CD8-positive, alpha-beta memory T cell (primary cell): ENCODE measurements around the gene CEP170B. TPM values are rescaled to one million over a fixed set of nuclear protein-coding genes. Genes with fewer than 3 reads are reported as not detected.
A peak's percentile ranks its signal among the peaks of the same experiment; 100 is the strongest.
"Not testable (repeated sequence)": the region's sequence is repeated elsewhere in the genome, so short reads cannot be mapped to it uniquely, and the experiment has no call there.

ENCODE experiments used
- CTCF ChIA-PET: fragments of 350-600 bp; sonication (Branson Sonifier 250); formaldehyde crosslinking; loops from one replicate; lab custom pipeline; 2021; ENCODE audit warnings: antibody characterized with exemption; lab: Charles Lee
- POLR2A ChIA-PET: fragments of 350-600 bp; sonication (Branson Sonifier 250); formaldehyde crosslinking; loops from one replicate; lab custom pipeline; 2021; ENCODE audit warnings: antibody characterized with exemption; lab: Charles Lee
- DNase-seq, 5 donors: peaks; one replicate each; pipeline versions ENCODE4 v3.0.0 to v3.0.0-alpha.2; 2020 to 2022; ENCODE audit warnings: mixed read lengths in 1 of 5
- H3K27ac ChIP-seq: one replicate; pipeline ENCODE4 v1.7.0; 2013; ENCODE audit warnings: low read depth, mild to moderate bottlenecking, low read length, moderate library complexity
- H3K27me3 ChIP-seq: 2 replicates; pipeline ENCODE4 v1.7.0; 2013; ENCODE audit warnings: low read length, mild to moderate bottlenecking; ENCODE audit not compliant: insufficient read depth, poor library complexity, severe bottlenecking
- H3K36me3 ChIP-seq: 2 replicates; pipeline ENCODE4 v1.7.0; 2013; ENCODE audit warnings: mild to moderate bottlenecking, low read length, moderate library complexity; ENCODE audit not compliant: insufficient read depth
- H3K4me1 ChIP-seq: 2 replicates; pipeline ENCODE4 v1.7.0; 2013; ENCODE audit warnings: mild to moderate bottlenecking, low read length, moderate library complexity; ENCODE audit not compliant: insufficient read depth
- H3K4me3 ChIP-seq: 2 replicates; pipeline ENCODE4 v1.7.0; 2013; ENCODE audit warnings: mild to moderate bottlenecking, low read length
- H3K9me3 ChIP-seq: 2 replicates; pipeline ENCODE4 v1.7.0; 2013; ENCODE audit warnings: mild to moderate bottlenecking, low read length
- H3K27ac Mint-ChIP-seq, 8 donors: one replicate each; pipeline ENCODE4 v1.8.0; 2020 to 2021; ENCODE audit warnings: mixed read lengths in 8 of 8, mild to moderate bottlenecking in 6 of 8, inconsistent platforms in 3 of 8, moderate library complexity in 3 of 8
- H3K27me3 Mint-ChIP-seq, 2 donors: one replicate each; pipeline ENCODE4 v1.8.0; 2020 to 2021; ENCODE audit warnings: mixed read lengths in 2 of 2, mild to moderate bottlenecking in 1 of 2, moderate library complexity in 1 of 2
- H3K36me3 Mint-ChIP-seq, 3 donors: one replicate each; pipeline ENCODE4 v1.8.0; 2020 to 2021; ENCODE audit warnings: mixed read lengths in 3 of 3, inconsistent platforms in 1 of 3, mild to moderate bottlenecking in 1 of 3
- H3K4me1 Mint-ChIP-seq, 3 donors: one replicate each; pipeline ENCODE4 v1.8.0; 2020 to 2021; ENCODE audit warnings: mixed read lengths in 3 of 3, inconsistent platforms in 1 of 3, mild to moderate bottlenecking in 1 of 3
- H3K4me3 Mint-ChIP-seq, 7 donors: one replicate each; pipeline ENCODE4 v1.8.0; 2020 to 2021; ENCODE audit warnings: mixed read lengths in 7 of 7, mild to moderate bottlenecking in 6 of 7, moderate library complexity in 4 of 7, inconsistent platforms in 2 of 7
- H3K9me3 Mint-ChIP-seq, 5 donors: one replicate each; pipeline ENCODE4 v1.8.0; 2020 to 2022; ENCODE audit warnings: mixed read lengths in 5 of 5, mild to moderate bottlenecking in 3 of 5, moderate library complexity in 2 of 5, inconsistent platforms in 1 of 5
- polyA plus RNA-seq: library from polyadenylated mRNA; unstranded; fragments of 300-500 nt; fragmentation: Illumina TruSeq; gene quantifications from one replicate; pipeline ENCODE4 v1.2.3, GENCODE V29; 2021
- total RNA-seq, 2 experiments: library from RNA; stranded (reverse); gene quantifications; one replicate each; pipeline ENCODE4 v1.2.3, GENCODE V29; 2021

CEP170B gene
- total and polyA plus RNA-seq, 3 experiments from 2014 or later, result 6.4 to 6.7 TPM; not detected in 1

DNA sequence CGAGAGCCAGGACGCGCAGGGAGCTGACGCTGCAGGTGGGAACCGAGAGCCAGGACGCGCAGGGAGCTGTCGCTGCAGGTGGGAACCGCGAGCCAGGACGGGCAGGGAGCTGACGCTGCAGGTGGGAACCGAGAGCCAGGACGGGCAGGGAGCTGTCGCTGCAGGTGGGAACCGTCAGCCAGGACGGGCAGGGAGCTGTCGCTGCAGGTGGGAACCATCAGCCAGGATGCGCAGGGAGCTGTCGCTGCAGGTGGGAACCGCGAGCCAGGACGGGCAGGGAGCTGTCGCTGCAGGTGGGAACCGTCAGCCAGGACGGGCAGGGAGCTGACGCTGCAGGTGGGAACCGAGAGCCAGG is 40.5 kb downstream of the CEP170B start:
- H3K36me3 ChIP-seq, H3K4me1 Mint-ChIP-seq, H3K27ac Mint-ChIP-seq, CTCF ChIA-PET, H3K36me3 Mint-ChIP-seq, H3K4me3 ChIP-seq, H3K9me3 ChIP-seq, H3K27me3 ChIP-seq, POLR2A ChIA-PET, H3K4me1 ChIP-seq, H3K4me3 Mint-ChIP-seq, H3K9me3 Mint-ChIP-seq, H3K27ac ChIP-seq, DNase-seq: not testable (repeated sequence)
- H3K27me3 Mint-ChIP-seq, result peaks cover 25 to 42% of the 10 kb centered on the region in 2 donors

DNA sequence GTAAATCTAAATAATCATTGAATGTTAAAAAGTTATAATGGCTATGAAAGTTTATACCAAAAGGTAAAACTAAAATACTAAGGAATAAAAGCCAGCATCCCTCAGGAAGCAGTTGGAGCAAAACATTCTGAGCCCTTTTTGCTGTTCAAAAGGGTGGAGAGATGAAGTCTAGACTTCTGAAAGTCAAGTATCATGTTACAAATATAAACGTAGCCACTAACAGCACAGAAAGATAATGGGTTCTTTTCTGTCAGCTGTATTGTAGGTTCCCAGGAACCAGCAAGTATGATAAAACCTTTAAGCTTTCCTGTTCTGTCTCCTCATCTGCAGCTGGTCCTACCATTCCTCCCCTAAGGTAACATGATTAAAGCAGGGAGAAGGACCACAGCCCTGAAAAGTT is 43.2 kb downstream of the CEP170B start:
- no peak overlapping the region for H3K4me3 Mint-ChIP-seq
- peaks cover 5 to 19% (median 16%) of the 10 kb centered on the region in 5 donors for H3K9me3 Mint-ChIP-seq
- no peaks in the 10 kb centered on the region for H3K9me3 ChIP-seq
- no peak overlapping the region for H3K27ac ChIP-seq
- peaks cover 37 to 58% of the 10 kb centered on the region in 2 donors for H3K27me3 Mint-ChIP-seq
- H3K36me3 Mint-ChIP-seq, result peaks cover 0 to 9% (median 0%) of the 10 kb centered on the region in 3 donors
- DNase-seq, result no peak
- peaks cover 3% of the 10 kb centered on the region for H3K27me3 ChIP-seq
- no peaks in the 10 kb centered on the region for H3K4me1 Mint-ChIP-seq
- no peak overlapping the region for H3K27ac Mint-ChIP-seq
- CTCF ChIA-PET, result interaction anchor here (1.0 kb wide), 1 partner anchor 12 kb away, joined by 4 read pairs; no protein-coding TSS in a partner anchor
- no peak overlapping the region for H3K4me3 ChIP-seq
- H3K4me1 ChIP-seq, result no peaks in the 10 kb centered on the region
- H3K36me3 ChIP-seq, result no peaks in the 10 kb centered on the region
- POLR2A ChIA-PET, result no interaction called here

DNA sequence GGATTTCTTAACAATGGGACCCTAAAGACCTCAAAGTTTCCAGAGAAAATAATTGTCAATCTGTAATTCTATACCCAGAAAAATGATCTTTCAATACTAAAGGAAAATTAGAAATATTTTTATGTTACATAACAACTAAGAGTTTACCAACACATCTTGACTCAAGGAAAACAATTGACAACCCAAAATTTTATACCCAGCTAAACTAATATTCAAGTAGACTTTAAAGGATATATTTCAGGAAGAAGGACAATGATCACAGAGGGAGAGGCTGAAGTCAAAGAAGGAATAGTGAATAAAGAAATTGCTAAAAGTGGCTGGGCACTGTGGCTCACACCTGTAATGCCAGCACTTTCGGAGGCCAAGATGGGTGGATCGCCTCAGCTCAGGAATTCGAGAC is 47.0 kb downstream of the CEP170B start:
- CTCF ChIA-PET, result no interaction called here

DNA sequence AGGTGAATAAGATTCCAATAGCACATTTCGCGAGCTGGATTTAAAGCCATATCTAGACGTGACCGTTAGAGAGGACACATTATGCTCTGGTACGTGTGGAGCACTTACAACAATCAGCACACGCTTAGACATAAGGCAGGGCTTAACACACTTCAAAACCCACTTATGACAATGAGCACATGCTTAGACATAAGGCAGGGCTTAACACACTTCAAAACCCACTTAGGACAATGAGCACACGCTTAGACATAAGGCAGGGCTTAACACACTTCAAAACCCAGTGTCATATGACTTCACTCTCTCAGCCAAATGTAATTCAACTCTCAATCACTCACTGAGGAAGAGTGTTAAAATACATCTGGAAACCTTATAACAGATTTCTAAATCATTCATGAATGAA is 48.4 kb downstream of the CEP170B start:
- H3K27me3 Mint-ChIP-seq, result peaks cover 31 to 45% of the 10 kb centered on the region in 2 donors
- H3K4me3 Mint-ChIP-seq, result no peak overlapping the region
- Histone ChIP-seq H3K27ac (no peak overlapping the region), H3K36me3 (no peaks in the 10 kb centered on the region), H3K27me3 (no peaks in the 10 kb centered on the region), H3K9me3 (no peaks in the 10 kb centered on the region), H3K4me3 (no peak overlapping the region), H3K4me1 (no peaks in the 10 kb centered on the region)
- ChIA-PET CTCF (no interaction called here), POLR2A (no interaction called here)
- no peak for DNase-seq
- H3K9me3 Mint-ChIP-seq, result peaks cover 5 to 20% (median 16%) of the 10 kb centered on the region in 5 donors
- peaks cover 0 to 9% (median 0%) of the 10 kb centered on the region in 3 donors for H3K36me3 Mint-ChIP-seq
- H3K27ac Mint-ChIP-seq, result no peak overlapping the region
- H3K4me1 Mint-ChIP-seq, result no peaks in the 10 kb centered on the region

More for the DNA sequence above, 47.0 kb downstream of the CEP170B start:
- H3K4me3 ChIP-seq, result no peak overlapping the region
- H3K4me1 ChIP-seq, result no peaks in the 10 kb centered on the region
- H3K27ac ChIP-seq, result no peak overlapping the region
- H3K27ac Mint-ChIP-seq, result no peak overlapping the region
- no peaks in the 10 kb centered on the region for H3K9me3 ChIP-seq
- DNase-seq, result no peak
- H3K9me3 Mint-ChIP-seq, result peaks cover 5 to 20% (median 16%) of the 10 kb centered on the region in 5 donors
- POLR2A ChIA-PET, result no interaction called here
- H3K27me3 Mint-ChIP-seq, result peaks cover 37 to 57% of the 10 kb centered on the region in 2 donors
- H3K4me1 Mint-ChIP-seq, result no peaks in the 10 kb centered on the region
- no peak overlapping the region for H3K4me3 Mint-ChIP-seq
- no peaks in the 10 kb centered on the region for H3K27me3 ChIP-seq
- H3K36me3 ChIP-seq, result no peaks in the 10 kb centered on the region
- H3K36me3 Mint-ChIP-seq, result peaks cover 0 to 9% (median 0%) of the 10 kb centered on the region in 3 donors

DNA sequence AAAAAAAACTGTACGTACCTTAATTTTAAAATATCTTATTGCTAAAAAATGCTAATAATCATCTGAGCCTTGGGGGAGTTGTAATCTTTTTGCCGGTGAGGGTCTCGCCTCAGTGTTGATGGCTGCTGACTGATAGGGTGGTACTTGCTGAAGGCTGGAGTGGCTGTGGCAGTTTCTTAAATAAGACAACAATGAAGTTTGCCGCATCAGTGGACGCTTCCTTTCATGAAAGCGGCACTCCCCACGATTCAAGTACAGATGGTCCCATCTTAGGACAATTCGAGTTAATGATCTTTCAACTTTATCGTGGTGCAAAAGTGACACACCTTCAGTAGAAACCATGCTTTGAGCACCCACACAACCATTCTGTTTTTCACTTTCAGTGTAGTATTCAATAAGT is 52.0 kb downstream of the CEP170B start:
- no peaks in the 10 kb centered on the region for H3K9me3 ChIP-seq
- no peak overlapping the region for H3K4me3 ChIP-seq
- H3K27ac ChIP-seq, result no peak overlapping the region
- no peaks in the 10 kb centered on the region for H3K27me3 ChIP-seq
- ChIA-PET POLR2A (no interaction called here), CTCF (no interaction called here)
- no peaks in the 10 kb centered on the region for H3K36me3 Mint-ChIP-seq
- no peak overlapping the region for H3K4me3 Mint-ChIP-seq
- peaks cover 12 to 28% of the 10 kb centered on the region in 2 donors for H3K27me3 Mint-ChIP-seq
- no peaks in the 10 kb centered on the region for H3K36me3 ChIP-seq
- DNase-seq, result no peak
- H3K4me1 Mint-ChIP-seq, result no peaks in the 10 kb centered on the region
- peaks cover under 1 to 5% (median 1%) of the 10 kb centered on the region in 5 donors for H3K9me3 Mint-ChIP-seq
- no peaks in the 10 kb centered on the region for H3K4me1 ChIP-seq
- H3K27ac Mint-ChIP-seq, result no peak overlapping the region

DNA sequence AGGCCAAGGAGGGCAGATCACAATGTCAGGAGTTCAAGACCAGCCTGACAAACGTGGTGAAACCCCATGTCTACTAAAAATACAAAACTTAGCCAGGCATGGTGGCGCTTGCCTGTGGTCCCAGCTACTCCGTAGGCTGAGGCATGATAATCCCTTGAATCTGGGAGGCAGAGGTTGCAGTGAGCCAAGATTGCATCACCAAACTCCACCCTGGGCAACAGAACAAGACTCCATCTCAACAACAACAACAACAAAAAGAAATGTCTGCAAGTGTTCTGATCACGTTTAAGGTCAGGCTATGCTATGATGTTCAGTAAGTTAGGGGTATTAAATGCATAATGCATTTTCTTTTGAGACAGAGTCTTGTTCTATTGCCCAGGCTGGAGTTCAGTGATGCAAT is 52.9 kb downstream of the CEP170B start:
- Mint-ChIP-seq H3K4me3 (no peak overlapping the region), H3K9me3 (peaks cover 0 to 5% (median 0%) of the 10 kb centered on the region in 5 donors), H3K4me1 (no peaks in the 10 kb centered on the region), H3K27ac (no peak overlapping the region), H3K27me3 (peaks cover 10 to 26% of the 10 kb centered on the region in 2 donors), H3K36me3 (no peaks in the 10 kb centered on the region)
- H3K27ac ChIP-seq, result no peak overlapping the region
- CTCF ChIA-PET, result no interaction called here
- no peaks in the 10 kb centered on the region for H3K36me3 ChIP-seq
- no peak for DNase-seq
- POLR2A ChIA-PET, result no interaction called here
- H3K27me3 ChIP-seq, result no peaks in the 10 kb centered on the region
- H3K9me3 ChIP-seq, result no peaks in the 10 kb centered on the region
- no peak overlapping the region for H3K4me3 ChIP-seq
- no peaks in the 10 kb centered on the region for H3K4me1 ChIP-seq

DNA sequence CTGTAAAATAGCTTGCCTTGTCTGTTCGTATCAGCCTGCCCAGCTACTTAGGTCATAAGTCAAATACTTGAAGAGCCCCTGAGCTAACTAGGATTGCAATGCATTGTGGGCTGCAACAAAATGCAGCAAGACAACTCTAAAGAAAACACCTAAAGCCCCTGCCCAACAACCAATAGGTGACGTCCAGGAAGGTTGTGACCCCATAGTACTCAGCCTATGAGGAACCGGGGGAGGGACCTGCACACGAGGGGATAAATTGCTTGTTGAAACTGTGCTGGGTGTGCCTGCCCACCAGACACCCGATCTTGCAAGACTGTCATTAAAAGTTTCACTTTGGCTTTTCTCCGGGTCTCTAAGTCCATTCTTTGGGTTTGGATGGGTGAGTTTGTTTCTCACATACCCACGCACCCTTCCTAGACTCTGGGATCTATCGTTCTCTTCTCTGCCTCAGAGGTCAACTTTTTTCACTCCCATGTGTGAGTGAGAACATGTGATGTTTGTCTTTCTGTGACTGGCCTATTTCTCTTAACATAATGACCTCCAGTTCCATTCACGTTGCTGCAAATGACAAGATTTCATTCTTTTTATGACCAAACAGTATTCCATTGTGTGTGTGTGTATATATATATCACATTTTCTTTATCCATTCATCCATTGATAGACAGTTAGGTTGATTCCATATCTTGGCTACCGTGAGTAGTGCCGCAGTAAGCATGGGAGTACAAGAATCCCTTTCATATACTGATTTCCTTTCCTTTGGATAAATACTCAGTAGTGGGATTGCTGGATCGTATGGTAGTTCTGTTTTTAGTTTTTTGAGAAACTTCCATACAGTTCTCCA is 54.3 kb downstream of the CEP170B start:
- CTCF ChIA-PET, H3K27me3 ChIP-seq, H3K9me3 Mint-ChIP-seq, H3K4me3 ChIP-seq, H3K36me3 Mint-ChIP-seq, H3K4me1 Mint-ChIP-seq, H3K9me3 ChIP-seq, H3K36me3 ChIP-seq, H3K4me3 Mint-ChIP-seq, DNase-seq, H3K27ac ChIP-seq, H3K4me1 ChIP-seq, POLR2A ChIA-PET: not testable (repeated sequence)
- H3K27me3 Mint-ChIP-seq, result peaks cover 1 to 15% of the 10 kb centered on the region in 2 donors
- peak overlapping the region in 1 of 8 donors; percentile 16 for H3K27ac Mint-ChIP-seq

DNA sequence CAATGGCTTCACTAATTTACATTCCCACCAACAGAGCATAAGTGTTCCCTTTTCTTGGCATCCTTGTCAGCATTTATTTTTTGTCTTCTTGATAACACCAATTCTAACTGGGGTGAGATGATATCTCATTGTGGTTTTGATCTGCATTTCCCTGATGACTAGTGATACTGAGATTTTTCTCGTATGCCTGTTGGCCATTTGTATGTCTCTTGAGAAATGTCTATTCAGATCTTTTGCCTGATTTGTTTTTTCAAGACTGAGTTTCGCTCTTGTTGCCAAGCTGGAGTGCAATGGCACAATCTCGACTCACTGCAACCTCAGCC is 54.9 kb downstream of the CEP170B start:
- H3K9me3 Mint-ChIP-seq, result no peaks in the 10 kb centered on the region
- no peak overlapping the region for H3K27ac Mint-ChIP-seq
- CTCF ChIA-PET, result no interaction called here
- H3K27me3 Mint-ChIP-seq, result peaks cover 1 to 9% of the 10 kb centered on the region in 2 donors
- no peak for DNase-seq
- Histone ChIP-seq H3K27ac (no peak overlapping the region), H3K9me3 (no peaks in the 10 kb centered on the region), H3K4me1 (no peaks in the 10 kb centered on the region), H3K27me3 (no peaks in the 10 kb centered on the region), H3K36me3 (no peaks in the 10 kb centered on the region), H3K4me3 (no peak overlapping the region)
- H3K4me1 Mint-ChIP-seq, result no peaks in the 10 kb centered on the region
- POLR2A ChIA-PET, result no interaction called here
- H3K4me3 Mint-ChIP-seq, result no peak overlapping the region
- no peaks in the 10 kb centered on the region for H3K36me3 Mint-ChIP-seq
